Measurements from ENCODE around the gene ARHGAP10.

DNA sequence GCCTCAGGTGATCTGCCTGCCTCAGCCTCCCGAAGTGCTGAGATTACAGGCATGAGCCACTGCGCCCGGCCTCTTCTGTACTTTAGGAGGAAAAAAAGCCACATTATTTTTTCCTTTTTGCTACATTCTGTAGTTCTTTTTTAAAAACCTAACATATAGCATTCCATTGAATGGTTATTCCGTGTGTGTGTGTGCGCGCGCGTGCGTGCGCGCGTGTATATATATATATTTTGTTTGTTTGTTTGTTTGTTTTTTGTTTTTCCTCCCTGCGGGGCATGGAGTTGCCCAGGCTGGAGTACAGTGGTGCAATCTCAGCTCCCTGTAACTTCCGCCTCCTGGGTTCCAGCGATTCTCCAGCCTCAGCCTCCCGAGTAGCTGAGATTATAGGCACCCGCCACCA is 59.5 kb downstream of the ARHGAP10 start:
- TF ChIP-seq EZH2 (IDR thresholded peaks at IDR 0.05; ENCODE audit: borderline replicate concordance, low read depth, low read length, severe bottlenecking) = no peak
- TF ChIP-seq, protein P1, sequence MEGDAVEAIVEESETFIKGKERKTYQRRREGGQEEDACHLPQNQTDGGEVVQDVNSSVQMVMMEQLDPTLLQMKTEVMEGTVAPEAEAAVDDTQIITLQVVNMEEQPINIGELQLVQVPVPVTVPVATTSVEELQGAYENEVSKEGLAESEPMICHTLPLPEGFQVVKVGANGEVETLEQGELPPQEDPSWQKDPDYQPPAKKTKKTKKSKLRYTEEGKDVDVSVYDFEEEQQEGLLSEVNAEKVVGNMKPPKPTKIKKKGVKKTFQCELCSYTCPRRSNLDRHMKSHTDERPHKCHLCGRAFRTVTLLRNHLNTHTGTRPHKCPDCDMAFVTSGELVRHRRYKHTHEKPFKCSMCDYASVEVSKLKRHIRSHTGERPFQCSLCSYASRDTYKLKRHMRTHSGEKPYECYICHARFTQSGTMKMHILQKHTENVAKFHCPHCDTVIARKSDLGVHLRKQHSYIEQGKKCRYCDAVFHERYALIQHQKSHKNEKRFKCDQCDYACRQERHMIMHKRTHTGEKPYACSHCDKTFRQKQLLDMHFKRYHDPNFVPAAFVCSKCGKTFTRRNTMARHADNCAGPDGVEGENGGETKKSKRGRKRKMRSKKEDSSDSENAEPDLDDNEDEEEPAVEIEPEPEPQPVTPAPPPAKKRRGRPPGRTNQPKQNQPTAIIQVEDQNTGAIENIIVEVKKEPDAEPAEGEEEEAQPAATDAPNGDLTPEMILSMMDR (IDR thresholded peaks at IDR 0.05; ENCODE audit: borderline replicate concordance, extremely low read depth, low read length, poor library complexity, severe bottlenecking) = no peak

Data from DND-41 (cell line).